Sigmoid colon (tissue), 4 donors: Measurements from ENCODE around the gene OAS3.

Experiments
- EP300 ChIP-seq, 4 donors: sonication (generic); formaldehyde crosslinking; IDR thresholded peaks; one replicate each; pipeline ENCODE4 v1.6.1; 2017; ENCODE audit warnings: antibody characterized with exemption in 4 of 4
- POLR2AphosphoS5 ChIP-seq, 4 donors: sonication (generic); formaldehyde crosslinking; IDR thresholded peaks; one replicate each; pipeline ENCODE4 v1.6.1; 2017; ENCODE audit warnings: antibody characterized with exemption in 4 of 4
- TF ChIP-seq, protein P1 (sequence below), 4 experiments: fragments of 450-650 bp in 3 of 4; fragments of 200-600 bp in 1 of 4; IDR thresholded peaks; one replicate each; pipeline ENCODE4 v1.5.1; 2016 to 2019; ENCODE audit warnings: antibody characterized with exemption in 4 of 4, mild to moderate bottlenecking in 3 of 4, moderate library complexity in 2 of 4

DNA sequence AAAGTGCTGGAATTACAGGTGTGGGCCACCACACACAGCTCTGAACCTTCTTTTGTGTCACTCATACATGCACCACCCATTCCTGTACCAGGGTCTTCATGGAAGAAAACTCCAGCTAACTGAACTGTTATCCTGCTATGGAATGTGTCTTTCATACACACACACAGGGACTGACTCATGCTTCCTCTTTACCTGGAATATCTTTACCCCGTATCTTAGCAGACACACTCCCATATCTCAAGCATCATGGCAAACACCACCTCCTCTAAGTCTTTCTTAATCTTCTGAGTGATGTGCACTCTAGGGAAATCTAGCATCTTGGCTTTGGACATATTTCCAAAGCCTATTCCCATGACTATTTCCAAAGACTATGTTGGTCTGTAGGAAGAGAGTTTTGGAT, 83.2 kb downstream of the OAS3 start:
- TF ChIP-seq, protein P1, sequence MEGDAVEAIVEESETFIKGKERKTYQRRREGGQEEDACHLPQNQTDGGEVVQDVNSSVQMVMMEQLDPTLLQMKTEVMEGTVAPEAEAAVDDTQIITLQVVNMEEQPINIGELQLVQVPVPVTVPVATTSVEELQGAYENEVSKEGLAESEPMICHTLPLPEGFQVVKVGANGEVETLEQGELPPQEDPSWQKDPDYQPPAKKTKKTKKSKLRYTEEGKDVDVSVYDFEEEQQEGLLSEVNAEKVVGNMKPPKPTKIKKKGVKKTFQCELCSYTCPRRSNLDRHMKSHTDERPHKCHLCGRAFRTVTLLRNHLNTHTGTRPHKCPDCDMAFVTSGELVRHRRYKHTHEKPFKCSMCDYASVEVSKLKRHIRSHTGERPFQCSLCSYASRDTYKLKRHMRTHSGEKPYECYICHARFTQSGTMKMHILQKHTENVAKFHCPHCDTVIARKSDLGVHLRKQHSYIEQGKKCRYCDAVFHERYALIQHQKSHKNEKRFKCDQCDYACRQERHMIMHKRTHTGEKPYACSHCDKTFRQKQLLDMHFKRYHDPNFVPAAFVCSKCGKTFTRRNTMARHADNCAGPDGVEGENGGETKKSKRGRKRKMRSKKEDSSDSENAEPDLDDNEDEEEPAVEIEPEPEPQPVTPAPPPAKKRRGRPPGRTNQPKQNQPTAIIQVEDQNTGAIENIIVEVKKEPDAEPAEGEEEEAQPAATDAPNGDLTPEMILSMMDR (IDR thresholded peaks at IDR 0.05): no peak
- no peak for TF ChIP-seq POLR2AphosphoS5 (IDR thresholded peaks at IDR 0.05)
- no peak for TF ChIP-seq EP300 (IDR thresholded peaks at IDR 0.05)
